PFSK-1 (cell line): Measurements from ENCODE around the gene SACS.

ENCODE experiments used
- POLR2AphosphoS5 ChIP-seq: IDR thresholded peaks from 2 replicates; pipeline ENCODE4 v1.6.1; 2012; ENCODE audit warnings: low read depth, mild to moderate bottlenecking, control low read depth, low read length, moderate library complexity
- TAF1 ChIP-seq: IDR thresholded peaks from 2 replicates; pipeline ENCODE4 v1.6.1; 2012; ENCODE audit warnings: low read length, control low read depth, borderline replicate concordance; ENCODE audit not compliant: insufficient read depth

DNA sequence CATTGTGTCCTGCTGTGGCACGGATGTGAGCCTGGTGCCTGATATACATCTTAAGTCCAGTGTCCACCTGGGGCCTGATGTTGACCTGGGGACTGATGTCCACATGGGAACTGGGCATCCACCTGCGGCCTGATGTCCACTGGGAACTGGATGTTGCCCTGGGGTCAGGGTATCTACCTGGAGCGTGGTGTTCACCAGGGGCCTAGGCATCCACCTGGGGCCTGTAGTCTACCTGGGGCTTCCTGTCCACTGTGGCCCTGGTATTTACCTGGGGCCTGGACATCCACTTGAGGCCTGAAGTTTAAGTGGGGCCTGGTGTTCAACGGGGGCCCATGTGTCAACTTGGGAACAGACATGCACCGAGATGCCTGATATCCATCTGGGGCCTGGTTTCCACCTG, 11.9 kb downstream of the SACS start:
- TF ChIP-seq POLR2AphosphoS5 (no peak), TAF1 (no peak)
